GM19328 (cell line): ENCODE results near the gene NAXE.
"Not testable (repeated sequence)": the region's sequence is repeated elsewhere in the genome, so short reads cannot be mapped to it uniquely, and the experiment has no call there.

Source experiments
- ATAC-seq: cut with Tn5 transposase; IDR thresholded peaks from one replicate; pipeline ENCODE4 v1.9.1; 2021; ENCODE audit warnings: mild to moderate bottlenecking, moderate library complexity; ENCODE audit not compliant: unreplicated experiment

The NAXE gene

GRCh38 chr1:156591432-156592157 lies at the start of gene NAXE:
Gene NAXE, plus strand, starts transcription at chr1:156591776. Its CDS starts 29 bp downstream, at chr1:156591805.
- ATAC-seq, result peak; percentile 80

DNA sequence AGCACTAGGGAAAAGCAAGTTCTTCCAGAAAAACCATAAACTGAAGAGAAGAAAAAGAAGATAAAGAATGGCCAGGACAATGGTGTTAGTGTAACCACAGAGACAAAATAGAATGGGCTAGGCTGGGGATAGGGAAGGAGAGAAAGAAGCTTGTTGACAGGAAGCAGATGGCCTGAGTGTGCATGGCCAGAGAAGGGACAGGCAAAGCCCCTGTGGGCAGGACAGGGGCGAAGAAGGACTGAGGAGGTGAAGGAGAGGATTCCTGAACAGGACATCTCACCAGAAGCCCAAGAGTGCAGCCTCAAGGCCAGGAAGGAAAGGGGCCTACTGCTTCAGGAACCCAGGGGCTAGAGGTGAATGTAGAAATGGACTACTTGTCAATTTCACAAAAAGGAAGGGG lies 48.5 kb upstream of the NAXE start:
- no peak for ATAC-seq

- ATAC-seq, result no peak
Observed at GRCh38 chr1:156544592-156545102, 46.9 kb upstream of the NAXE start.

DNA sequence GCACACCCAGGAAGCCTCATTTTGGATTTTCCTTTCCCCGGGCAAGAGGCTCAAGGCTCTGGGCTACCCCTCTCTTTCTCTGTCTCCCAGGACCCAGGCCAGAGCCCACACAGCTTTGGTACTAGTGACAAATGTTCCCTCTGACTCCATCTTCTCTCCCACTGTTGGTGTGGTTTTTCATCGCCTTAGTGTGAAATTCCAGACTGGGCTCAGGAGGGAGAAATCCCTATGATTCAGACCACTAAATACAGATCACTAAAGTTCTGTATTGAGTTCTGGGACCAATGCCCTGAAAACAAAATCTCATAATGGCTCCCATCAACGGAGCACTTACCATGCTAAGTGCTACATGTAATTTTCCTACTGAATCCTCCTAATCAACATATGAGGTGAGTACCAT lies 45.3 kb upstream of the NAXE start:
- no peak for ATAC-seq

DNA sequence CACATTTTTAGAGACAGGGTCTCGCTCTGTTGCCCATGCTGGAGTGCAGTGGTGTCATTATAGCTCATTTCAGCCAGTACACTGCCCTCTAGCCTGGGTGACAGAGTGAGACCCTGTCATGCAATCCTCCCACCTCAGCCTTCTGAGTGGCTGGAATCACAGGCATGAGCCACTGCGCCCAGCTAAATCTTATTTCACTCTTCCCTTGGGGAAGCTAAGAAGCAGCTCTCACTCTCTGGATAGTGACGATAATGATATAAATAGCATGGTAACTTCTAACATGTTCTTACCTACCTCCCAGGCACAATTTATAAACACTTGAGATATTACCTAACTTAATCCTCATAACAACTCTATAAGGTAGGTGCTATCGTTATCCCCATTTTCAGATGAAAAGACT lies 44.1 kb upstream of the NAXE start:
- ATAC-seq, result no peak

DNA sequence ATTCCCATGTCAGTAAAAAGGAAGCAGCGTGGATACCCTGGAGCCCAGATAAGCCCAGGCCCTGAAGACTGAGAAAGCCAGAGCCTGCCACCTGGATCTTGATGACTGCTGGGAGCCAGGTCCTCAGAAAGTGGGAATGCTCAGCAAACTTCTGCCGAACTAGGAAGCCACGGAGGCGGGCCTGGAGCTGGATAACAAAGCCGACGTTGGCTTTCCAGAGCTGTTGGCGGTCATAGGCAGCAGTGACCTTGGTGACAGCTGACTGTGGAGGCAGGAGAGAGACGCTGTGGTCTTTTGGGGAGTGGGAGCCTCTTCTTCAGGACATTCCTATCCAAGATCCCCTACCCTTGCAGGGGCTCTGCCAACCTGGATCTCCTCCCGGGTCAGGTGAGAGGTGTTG lies 43.6 kb upstream of the NAXE start:
- no peak for ATAC-seq

GRCh38 chr1:156549390-156549789 lies 42.2 kb upstream of the NAXE start:
- ATAC-seq, result no peak

DNA sequence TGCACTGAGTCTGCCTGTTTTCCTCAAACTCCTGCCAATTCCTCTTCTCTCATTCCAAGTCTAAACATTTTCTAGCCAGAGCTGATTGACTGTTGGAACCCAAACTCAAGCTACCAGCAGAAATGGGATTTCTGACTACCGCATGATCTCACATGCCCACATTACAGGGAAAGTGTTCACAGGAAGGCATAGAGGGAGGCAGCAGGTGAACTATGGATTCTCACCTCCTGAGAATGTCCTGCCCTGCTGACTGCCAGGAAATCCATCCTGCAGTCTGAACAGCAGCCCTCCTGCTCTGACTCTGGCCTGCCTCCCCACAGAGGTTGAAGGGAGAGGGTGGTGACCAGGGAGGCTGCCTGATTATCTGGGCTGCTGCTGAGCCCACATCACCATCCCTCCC lies 41.7 kb upstream of the NAXE start:
- no peak for ATAC-seq

DNA sequence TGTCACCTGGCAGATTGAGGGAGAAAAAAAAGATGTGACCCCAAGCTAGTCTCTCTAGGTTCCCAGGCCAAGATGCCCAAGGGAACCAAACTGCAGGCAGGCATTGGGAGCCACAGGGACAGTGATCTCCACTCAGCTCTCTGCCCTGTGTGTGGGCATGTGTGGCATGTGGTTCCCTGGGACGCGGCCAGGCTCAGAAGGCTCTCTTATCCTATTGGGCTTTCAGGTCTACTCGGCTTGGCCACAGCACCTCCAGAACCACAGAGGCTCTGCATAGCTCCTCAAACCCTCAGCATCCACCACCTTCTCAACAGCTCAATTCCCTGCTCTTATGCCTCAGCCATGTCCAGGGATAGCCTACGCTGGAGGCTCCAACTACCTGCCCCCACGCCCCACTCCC lies 41.2 kb upstream of the NAXE start:
- no peak for ATAC-seq

GRCh38 chr1:156551066-156551643 lies 40.4 kb upstream of the NAXE start:
- no peak for ATAC-seq

- ATAC-seq, result no peak
Observed at GRCh38 chr1:156551869-156552268, 39.7 kb upstream of the NAXE start.

DNA sequence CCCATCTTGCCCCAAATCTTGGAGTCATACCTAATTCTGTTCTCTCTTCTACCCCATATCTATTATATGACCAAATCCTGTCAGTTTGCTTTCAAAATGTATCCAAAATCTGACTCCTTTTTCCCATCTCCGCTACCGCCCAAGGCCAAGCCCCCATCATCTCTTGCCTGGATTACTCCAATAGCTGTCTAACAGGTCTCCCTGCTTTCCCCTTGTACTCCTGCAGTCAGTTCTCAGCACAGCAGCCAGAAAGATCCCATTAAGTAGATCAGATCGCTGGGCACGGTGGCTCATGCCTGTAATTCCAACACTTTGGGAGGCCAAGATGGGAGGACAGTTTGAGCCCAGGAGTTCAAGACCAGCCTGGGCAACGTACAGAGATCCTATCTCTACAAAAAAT lies 39.1 kb upstream of the NAXE start:
- no peak for ATAC-seq

DNA sequence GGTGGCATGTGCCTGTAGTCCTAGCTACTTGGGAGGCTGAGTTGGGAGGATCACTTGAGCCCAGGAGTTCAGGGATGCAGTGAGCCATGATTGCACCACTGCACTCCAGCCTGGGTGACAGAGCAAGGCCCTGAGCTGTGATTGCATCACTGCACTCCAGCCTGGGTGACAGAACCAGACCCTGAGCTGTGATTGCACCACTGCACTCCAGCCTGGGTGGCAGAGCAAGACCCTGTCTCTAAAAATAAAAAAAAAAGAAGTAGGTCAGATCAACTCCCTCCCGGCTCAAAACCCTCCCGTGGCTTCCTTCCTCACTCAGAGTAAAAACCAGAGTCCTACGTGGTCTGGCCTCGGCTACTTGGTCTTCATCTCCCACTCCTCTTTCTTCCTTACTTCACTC lies 38.6 kb upstream of the NAXE start:
- not testable (repeated sequence) for ATAC-seq

DNA sequence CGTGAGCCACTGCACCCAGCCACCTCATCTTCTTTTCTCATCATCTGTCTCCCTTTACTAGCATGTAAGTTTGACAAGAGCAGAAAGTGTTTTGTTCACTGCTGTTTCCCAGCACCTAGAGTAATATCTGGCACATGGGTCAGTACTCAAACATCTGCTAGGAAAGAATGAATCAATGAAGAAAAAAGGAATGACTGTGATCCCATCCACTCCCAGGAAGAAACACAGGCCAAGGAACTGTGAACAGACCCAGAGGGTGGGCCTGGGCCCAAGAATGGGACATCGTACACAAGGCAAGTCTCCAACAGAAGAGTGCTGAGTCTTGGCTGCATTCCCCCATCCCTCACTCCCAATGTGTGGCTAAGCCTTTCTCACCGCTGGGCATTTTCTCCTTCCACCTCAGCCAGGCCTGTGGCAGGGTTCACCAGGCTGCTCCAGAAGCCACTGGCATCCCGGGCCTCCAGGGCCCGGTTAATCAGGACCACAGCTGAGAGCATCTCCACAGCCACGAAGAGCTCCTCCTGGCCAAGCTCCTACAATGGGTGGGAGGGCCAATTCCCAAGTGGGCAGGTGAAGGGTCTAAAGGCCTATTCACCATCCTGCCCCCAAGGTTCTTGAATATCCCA lies 37.6 kb upstream of the NAXE start:
- ATAC-seq, result no peak

GRCh38 chr1:156554971-156555370 lies 36.6 kb upstream of the NAXE start:
- no peak for ATAC-seq

- ATAC-seq, result no peak
Observed at GRCh38 chr1:156555715-156556114, 35.9 kb upstream of the NAXE start.

DNA sequence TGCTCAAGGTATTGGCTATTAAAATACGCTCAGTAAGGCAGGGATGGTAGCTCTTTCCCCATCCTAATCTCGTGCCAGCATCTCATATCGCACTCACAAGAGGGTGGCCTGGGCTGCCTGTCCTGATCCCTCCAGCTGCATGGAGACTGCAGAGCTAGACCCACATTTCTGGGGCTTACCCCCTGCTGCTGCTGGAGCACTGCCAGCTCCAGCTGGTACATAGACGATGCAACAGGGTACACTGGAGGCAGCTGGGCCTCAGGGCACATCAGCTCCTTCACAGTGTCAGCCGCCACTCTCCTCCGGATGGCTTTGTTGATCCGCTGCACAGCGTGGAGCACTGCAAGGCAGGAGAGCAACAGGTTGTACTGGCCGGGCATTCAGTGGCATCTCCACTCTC lies 35.2 kb upstream of the NAXE start:
- no peak for ATAC-seq

- no peak for ATAC-seq
Observed at GRCh38 chr1:156559086-156559796, 32.3 kb upstream of the NAXE start.

DNA sequence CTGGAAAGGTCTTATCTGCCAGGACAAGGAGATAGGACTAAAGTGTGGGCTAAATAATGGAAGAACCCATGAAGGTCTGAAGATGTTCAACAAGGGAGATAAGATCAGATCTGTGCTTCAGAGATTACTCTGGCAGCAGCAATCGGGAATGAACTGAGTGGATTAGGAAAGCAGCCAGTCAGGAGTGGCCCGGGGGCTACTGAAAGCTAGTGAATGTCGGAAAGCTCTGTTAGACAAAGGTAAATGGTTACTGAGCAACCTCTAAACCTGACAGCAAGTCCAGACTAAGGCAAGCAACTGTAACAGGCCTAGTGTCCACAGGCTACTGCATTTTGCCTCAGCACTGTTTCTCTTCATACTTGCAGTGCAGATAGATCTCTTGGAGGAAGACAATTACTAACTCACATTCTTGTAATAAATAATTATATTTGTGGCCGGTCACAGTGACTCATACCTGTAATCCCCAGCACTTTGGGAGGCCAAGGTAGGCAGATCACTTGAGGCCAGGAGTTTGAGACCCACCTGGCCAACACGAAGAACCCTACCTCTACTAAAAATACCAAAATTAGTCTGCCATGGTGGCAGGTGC lies 31.7 kb upstream of the NAXE start:
- ATAC-seq, result no peak

- ATAC-seq, result no peak
Observed at GRCh38 chr1:156560585-156561163, 30.9 kb upstream of the NAXE start.

GRCh38 chr1:156565519-156565918 lies 26.1 kb upstream of the NAXE start:
- ATAC-seq, result no peak
